ENCODE measurements around the gene HDAC4. TPM values are rescaled to one million over a fixed set of nuclear protein-coding genes. Genes with fewer than 3 reads are reported as not detected.
"Not testable (repeated sequence)": the region's sequence is repeated elsewhere in the genome, so short reads cannot be mapped to it uniquely, and the experiment has no call there.

HDAC4 gene
- total and polyA plus RNA-seq, 10 of the 15 experiments (the other 5 are each of a cell fraction or from before 2014, with no cell fraction given), result 0.22 to 15.7 (median 4.8) TPM

DNA sequence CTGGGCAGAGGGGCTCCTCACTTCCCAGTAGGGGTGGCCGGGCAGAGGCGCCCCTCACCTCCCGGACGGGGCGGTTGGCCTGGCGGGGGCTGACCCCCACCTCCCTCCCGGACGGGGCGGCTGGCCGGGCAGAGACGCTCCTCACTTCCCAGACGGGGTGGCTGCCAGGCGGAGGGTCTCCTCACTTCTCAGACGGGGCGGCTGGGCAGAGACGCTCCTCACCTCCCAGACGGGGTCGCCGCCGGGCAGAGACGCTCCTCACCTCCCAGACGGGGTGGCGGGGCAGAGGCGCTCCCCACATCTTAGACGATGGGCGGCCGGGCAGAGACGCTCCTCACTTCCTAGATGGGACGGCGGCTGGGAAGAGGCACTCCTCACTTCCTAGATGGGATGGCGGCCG lies 48.6 kb upstream of the HDAC4 start:
- intact Hi-C loops (cut with micrococcal nuclease; ENCODE audit: unreplicated experiment); H3K4me1 ChIP-seq (ENCODE audit: control insufficient read depth, insufficient read depth, low read length); SMC1A ChIA-PET (ENCODE audit: uncharacterized antibody, unreplicated experiment); H2AFZ ChIP-seq (ENCODE audit: control insufficient read depth, low read depth, low read length); H3K27me3 ChIP-seq (replicated peaks in 1 of 2; ENCODE audit: control insufficient read depth in 2 of 2, insufficient read depth in 2 of 2, low read length in 1 of 2); CTCF ChIA-PET; FAIRE-seq; BruUV-seq (replicated peaks); H3K9me3 ChIP-seq (replicated peaks; ENCODE audit: control insufficient read depth, insufficient read depth, low read length); POLR2A ChIA-PET; H3K4me2 ChIP-seq (ENCODE audit: control insufficient read depth, insufficient read depth); H3K27ac ChIP-seq (ENCODE audit: control insufficient read depth, insufficient read depth); H3K79me2 ChIP-seq (ENCODE audit: control insufficient read depth, insufficient read depth, low read length); H3K4me3 ChIP-seq; H4K20me1 ChIP-seq (ENCODE audit: control insufficient read depth, insufficient read depth); ATAC-seq; DNase-seq (ENCODE audit: low read depth, low spot score); RAD21 ChIA-PET (ENCODE audit: unreplicated experiment); H3K36me3 ChIP-seq (ENCODE audit: control insufficient read depth in 2 of 2, insufficient read depth in 2 of 2, low read length in 1 of 2); H3K9ac ChIP-seq (ENCODE audit: control insufficient read depth, insufficient read depth, low read length); in situ Hi-C loops (cut with MboI): not testable (repeated sequence)
- WGBS (ENCODE audit: insufficient coverage, insufficient replicate concordance, low lambda C conversion rate, missing lambda C conversion rate), result 79% methylated on average over 23 of the region's 32 CpGs

DNA sequence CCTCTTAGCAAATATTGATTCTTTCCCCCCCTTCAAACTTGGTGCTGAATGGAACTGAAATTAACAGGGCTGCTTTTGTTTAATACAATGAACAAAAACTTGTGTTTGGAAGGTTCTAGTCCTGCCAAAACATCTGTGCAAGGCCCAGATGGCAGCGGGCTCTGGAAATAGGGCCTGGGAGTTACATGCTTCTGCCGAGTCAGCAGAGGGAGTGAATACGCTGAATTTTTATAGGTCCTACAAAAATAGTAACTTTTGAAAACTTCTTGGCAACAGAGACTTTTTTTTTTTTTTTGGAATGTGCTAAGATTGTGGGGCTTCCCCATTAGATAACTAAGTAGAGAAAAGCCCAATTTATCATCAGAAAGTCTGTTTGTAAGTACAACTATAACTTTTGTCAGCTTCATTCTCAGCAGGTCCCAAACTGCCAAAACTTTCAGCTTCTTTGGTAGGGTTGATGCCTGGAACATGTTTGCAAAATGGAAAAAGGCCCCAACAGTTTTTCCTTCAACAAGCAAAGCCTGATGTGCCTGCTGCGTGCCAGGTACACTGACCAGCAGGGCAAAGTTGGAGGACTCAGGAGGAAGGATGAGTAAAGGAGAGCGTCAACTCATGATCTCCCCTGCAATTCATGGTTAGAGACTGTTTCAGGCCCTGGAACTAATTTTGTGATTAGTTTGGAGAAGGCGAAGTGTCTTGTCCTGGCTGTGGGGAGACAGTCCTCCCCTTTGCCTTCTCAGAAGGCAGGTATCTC lies 45.1 kb upstream of the HDAC4 start:
- ATAC-seq (no peak), FAIRE-seq (no peak), DNase-seq (ENCODE audit: low read depth, low spot score) (no peak)
- CTCF ChIA-PET, result no interaction called here
- Histone ChIP-seq H3K27ac (ENCODE audit: control insufficient read depth, insufficient read depth) (no peak overlapping the region), H3K36me3 (ENCODE audit: control insufficient read depth in 2 of 2, insufficient read depth in 2 of 2, low read length in 1 of 2) (no peaks in the 10 kb centered on the region), H2AFZ (ENCODE audit: control insufficient read depth, low read depth, low read length) (no peak overlapping the region), H3K4me1 (ENCODE audit: control insufficient read depth, insufficient read depth, low read length) (no peaks in the 10 kb centered on the region), H4K20me1 (ENCODE audit: control insufficient read depth, insufficient read depth) (no peaks in the 10 kb centered on the region), H3K9me3 (replicated peaks; ENCODE audit: control insufficient read depth, insufficient read depth, low read length) (no peaks in the 10 kb centered on the region; the same call in 1 of the 3 replicates), H3K27me3 (replicated peaks in 1 of 2; ENCODE audit: control insufficient read depth in 2 of 2, insufficient read depth in 2 of 2, low read length in 1 of 2) (peaks cover 2 to 3% of the 10 kb centered on the region in 2 experiments; a peak in 3 of 4 replicates), H3K4me3 (no peak overlapping the region), H3K9ac (ENCODE audit: control insufficient read depth, insufficient read depth, low read length) (no peak overlapping the region), H3K4me2 (ENCODE audit: control insufficient read depth, insufficient read depth) (no peak overlapping the region), H3K79me2 (ENCODE audit: control insufficient read depth, insufficient read depth, low read length) (no peaks in the 10 kb centered on the region)
- no TSS peak for BruUV-seq (replicated peaks)
- in situ Hi-C loops (cut with MboI) (no loop called here), intact Hi-C loops (cut with micrococcal nuclease; ENCODE audit: unreplicated experiment) (no loop called here)
- SMC1A ChIA-PET (ENCODE audit: uncharacterized antibody, unreplicated experiment), result no interaction called here
- 19% methylated on average over 6 of the region's 6 CpGs for WGBS (ENCODE audit: insufficient coverage, insufficient replicate concordance, low lambda C conversion rate, missing lambda C conversion rate)
- RAD21 ChIA-PET (ENCODE audit: unreplicated experiment), result no interaction called here
- POLR2A ChIA-PET, result no interaction called here
- TF ChIP-seq CHD4 (IDR thresholded peaks at IDR 0.05) (no peak), BHLHE40 (IDR thresholded peaks at IDR 0.05; ENCODE audit: borderline replicate concordance in 1 of 2, low read depth in 2 of 2, low read length in 1 of 2) (no peak), CHD1 (IDR thresholded peaks at IDR 0.05; ENCODE audit: low read depth, low read length) (no peak), YBX1 (IDR thresholded peaks at IDR 0.05) (no peak), NR2C1 (IDR thresholded peaks at IDR 0.05) (no peak), EP300 (IDR thresholded peaks at IDR 0.05; ENCODE audit: borderline replicate concordance in 1 of 2, control insufficient read depth in 1 of 2, low read depth in 2 of 2, low read length in 2 of 2) (no peak), STAT3 (IDR thresholded peaks at IDR 0.05; ENCODE audit: low read depth, low read length) (no peak), SMC3 (IDR thresholded peaks at IDR 0.05; ENCODE audit: borderline replicate concordance, low read length) (no peak), SMAD1 (IDR thresholded peaks at IDR 0.05; ENCODE audit: low read depth, partially characterized antibody) (no peak), POLR2AphosphoS5 (IDR thresholded peaks at IDR 0.05; ENCODE audit: low read length) (no peak), KDM1A (IDR thresholded peaks at IDR 0.05; ENCODE audit: borderline replicate concordance) (no peak), IRF4 (IDR thresholded peaks at IDR 0.05; ENCODE audit: low read depth, low read length) (no peak)
- TF ChIP-seq, protein P1, sequence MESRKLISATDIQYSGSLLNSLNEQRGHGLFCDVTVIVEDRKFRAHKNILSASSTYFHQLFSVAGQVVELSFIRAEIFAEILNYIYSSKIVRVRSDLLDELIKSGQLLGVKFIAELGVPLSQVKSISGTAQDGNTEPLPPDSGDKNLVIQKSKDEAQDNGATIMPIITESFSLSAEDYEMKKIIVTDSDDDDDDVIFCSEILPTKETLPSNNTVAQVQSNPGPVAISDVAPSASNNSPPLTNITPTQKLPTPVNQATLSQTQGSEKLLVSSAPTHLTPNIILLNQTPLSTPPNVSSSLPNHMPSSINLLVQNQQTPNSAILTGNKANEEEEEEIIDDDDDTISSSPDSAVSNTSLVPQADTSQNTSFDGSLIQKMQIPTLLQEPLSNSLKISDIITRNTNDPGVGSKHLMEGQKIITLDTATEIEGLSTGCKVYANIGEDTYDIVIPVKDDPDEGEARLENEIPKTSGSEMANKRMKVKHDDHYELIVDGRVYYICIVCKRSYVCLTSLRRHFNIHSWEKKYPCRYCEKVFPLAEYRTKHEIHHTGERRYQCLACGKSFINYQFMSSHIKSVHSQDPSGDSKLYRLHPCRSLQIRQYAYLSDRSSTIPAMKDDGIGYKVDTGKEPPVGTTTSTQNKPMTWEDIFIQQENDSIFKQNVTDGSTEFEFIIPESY (IDR thresholded peaks at IDR 0.05), result no peak
- TF ChIP-seq, protein P2, sequence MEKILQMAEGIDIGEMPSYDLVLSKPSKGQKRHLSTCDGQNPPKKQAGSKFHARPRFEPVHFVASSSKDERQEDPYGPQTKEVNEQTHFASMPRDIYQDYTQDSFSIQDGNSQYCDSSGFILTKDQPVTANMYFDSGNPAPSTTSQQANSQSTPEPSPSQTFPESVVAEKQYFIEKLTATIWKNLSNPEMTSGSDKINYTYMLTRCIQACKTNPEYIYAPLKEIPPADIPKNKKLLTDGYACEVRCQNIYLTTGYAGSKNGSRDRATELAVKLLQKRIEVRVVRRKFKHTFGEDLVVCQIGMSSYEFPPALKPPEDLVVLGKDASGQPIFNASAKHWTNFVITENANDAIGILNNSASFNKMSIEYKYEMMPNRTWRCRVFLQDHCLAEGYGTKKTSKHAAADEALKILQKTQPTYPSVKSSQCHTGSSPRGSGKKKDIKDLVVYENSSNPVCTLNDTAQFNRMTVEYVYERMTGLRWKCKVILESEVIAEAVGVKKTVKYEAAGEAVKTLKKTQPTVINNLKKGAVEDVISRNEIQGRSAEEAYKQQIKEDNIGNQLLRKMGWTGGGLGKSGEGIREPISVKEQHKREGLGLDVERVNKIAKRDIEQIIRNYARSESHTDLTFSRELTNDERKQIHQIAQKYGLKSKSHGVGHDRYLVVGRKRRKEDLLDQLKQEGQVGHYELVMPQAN (conservative IDR thresholded peaks at IDR 0.05), result no peak

Measured in GM12878 (cell line).